Ishikawa (cell line): Measurements from ENCODE around the gene ALOX5AP.

ENCODE experiments used
- CEBPB ChIP-seq: IDR thresholded peaks from 2 replicates; pipeline ENCODE4 v1.6.1; 2012
- CREB1 ChIP-seq: IDR thresholded peaks from 2 replicates; pipeline ENCODE4 v1.6.1; 2012; ENCODE audit warnings: low read depth
- EGR1 ChIP-seq: IDR thresholded peaks from 2 replicates; pipeline ENCODE4 v1.6.1; 2012
- EP300 ChIP-seq: IDR thresholded peaks from 2 replicates; pipeline ENCODE4 v1.6.1; 2012; ENCODE audit warnings: borderline replicate concordance
- FOXM1 ChIP-seq: IDR thresholded peaks from 2 replicates; pipeline ENCODE4 v1.6.1; 2012; ENCODE audit warnings: low read depth, borderline replicate concordance
- NFIC ChIP-seq: IDR thresholded peaks from 2 replicates; pipeline ENCODE4 v1.6.1; 2012
- RAD21 ChIP-seq: IDR thresholded peaks from 2 replicates; pipeline ENCODE4 v1.6.1; 2012; ENCODE audit warnings: low read depth
- REST ChIP-seq: IDR thresholded peaks from 2 replicates; pipeline ENCODE4 v1.6.1; 2012; ENCODE audit warnings: low read depth, mild to moderate bottlenecking
- TAF1 ChIP-seq: IDR thresholded peaks from 2 replicates; pipeline ENCODE4 v1.6.1; 2012; ENCODE audit warnings: low read depth, mild to moderate bottlenecking
- TCF12 ChIP-seq: IDR thresholded peaks from 2 replicates; pipeline ENCODE4 v1.6.1; 2012; ENCODE audit warnings: low read depth
- TEAD4 ChIP-seq: IDR thresholded peaks from 2 replicates; pipeline ENCODE4 v1.6.1; 2012
- YY1 ChIP-seq: IDR thresholded peaks from 2 replicates; pipeline ENCODE4 v1.6.1; 2012; ENCODE audit warnings: low read depth
- ZBTB7A ChIP-seq: IDR thresholded peaks from 2 replicates; pipeline ENCODE4 v1.6.1; 2012; ENCODE audit warnings: low read depth
- TF ChIP-seq, protein P1 (sequence below): IDR thresholded peaks from 2 replicates; pipeline ENCODE4 v1.6.1; 2012
- TF ChIP-seq, protein P2 (sequence below): IDR thresholded peaks from 2 replicates; pipeline ENCODE4 v1.6.1; 2012

The ALOX5AP gene

GRCh38 chr13:30803749-30804148, 68.4 kb downstream of the ALOX5AP start:
- TF ChIP-seq CREB1 (no peak), ZBTB7A (no peak), CEBPB (no peak), TCF12 (no peak), TAF1 (no peak), NFIC (no peak), RAD21 (no peak), TEAD4 (no peak), EP300 (no peak), FOXM1 (no peak), REST (no peak), EGR1 (no peak), YY1 (no peak)
- TF ChIP-seq, protein P1, sequence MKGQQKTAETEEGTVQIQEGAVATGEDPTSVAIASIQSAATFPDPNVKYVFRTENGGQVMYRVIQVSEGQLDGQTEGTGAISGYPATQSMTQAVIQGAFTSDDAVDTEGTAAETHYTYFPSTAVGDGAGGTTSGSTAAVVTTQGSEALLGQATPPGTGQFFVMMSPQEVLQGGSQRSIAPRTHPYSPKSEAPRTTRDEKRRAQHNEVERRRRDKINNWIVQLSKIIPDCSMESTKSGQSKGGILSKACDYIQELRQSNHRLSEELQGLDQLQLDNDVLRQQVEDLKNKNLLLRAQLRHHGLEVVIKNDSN, result no peak
- TF ChIP-seq, protein P2, sequence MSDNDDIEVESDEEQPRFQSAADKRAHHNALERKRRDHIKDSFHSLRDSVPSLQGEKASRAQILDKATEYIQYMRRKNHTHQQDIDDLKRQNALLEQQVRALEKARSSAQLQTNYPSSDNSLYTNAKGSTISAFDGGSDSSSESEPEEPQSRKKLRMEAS, result no peak

DNA sequence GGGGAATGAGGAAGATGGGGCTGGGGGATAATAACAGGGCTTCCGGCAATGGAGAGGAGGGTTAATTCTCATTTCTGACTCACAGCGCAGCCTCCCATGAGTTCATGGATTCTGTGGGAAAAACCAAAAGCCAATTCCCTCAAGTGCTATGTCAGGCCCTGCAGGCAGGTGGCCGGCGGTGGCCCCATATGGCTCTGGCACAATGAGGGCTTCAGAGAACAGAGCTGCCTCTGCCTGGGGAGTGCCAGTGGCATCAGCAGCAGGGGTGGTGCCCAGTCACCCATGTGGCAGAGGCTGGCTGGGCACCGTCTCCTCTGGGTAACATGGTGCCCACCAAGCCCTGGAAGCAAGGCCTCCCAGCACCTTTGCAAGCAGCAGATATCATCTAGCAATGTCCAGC, 69.1 kb downstream of the ALOX5AP start:
- TF ChIP-seq EP300 (no peak), REST (no peak), TEAD4 (no peak), FOXM1 (no peak)
- TF ChIP-seq, protein P2, result no peak

DNA sequence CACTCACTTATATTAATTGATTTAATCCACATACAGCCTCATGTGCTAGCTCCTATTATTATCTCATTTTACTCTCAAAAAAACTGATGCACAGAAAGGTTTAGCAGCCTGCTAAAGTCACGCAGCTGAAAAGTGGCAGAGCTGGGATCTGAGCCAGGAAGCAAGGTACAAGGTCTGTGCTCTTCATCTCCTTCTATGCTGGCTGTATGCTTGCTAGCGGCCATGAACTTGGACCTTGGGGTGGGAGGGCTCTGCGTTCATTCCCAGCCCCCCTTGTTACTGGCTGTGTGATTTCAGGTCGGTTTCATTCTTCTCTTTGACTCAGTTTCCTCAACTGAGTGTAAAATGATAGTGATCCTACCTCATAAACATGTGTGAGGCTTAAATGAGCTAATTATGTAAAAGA, 69.8 kb downstream of the ALOX5AP start:
- no peak for TF ChIP-seq FOXM1
- no peak for TF ChIP-seq EP300
- no peak for TF ChIP-seq CEBPB
- no peak for TF ChIP-seq EGR1

DNA sequence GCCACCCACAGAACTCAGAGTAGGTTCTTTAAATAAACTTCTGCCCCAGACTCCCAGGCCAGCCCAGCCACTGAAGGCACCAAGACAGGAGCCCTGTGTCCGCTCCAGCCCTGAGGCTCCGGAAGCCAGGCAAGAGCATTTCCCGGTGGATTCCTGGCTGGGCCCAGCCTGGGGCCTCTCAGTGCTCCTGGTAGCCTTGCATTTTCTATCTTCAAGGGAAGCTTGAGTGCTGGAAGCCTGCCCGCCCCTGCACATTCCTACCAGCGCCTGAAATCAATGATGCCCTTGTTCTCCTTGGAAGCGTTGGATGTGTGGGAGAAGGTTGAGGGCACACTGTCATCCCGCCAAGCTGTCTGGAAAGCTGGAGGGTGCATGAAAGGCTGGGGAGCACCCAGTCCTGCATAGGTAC, 70.3 kb downstream of the ALOX5AP start:
- TF ChIP-seq REST (no peak), CREB1 (no peak), FOXM1 (no peak), TCF12 (no peak), CEBPB (no peak), TAF1 (no peak), EP300 (no peak), EGR1 (no peak), YY1 (no peak), TEAD4 (no peak), NFIC (no peak), ZBTB7A (no peak), RAD21 (no peak)
- TF ChIP-seq, protein P1, result no peak
- TF ChIP-seq, protein P2, result no peak

DNA sequence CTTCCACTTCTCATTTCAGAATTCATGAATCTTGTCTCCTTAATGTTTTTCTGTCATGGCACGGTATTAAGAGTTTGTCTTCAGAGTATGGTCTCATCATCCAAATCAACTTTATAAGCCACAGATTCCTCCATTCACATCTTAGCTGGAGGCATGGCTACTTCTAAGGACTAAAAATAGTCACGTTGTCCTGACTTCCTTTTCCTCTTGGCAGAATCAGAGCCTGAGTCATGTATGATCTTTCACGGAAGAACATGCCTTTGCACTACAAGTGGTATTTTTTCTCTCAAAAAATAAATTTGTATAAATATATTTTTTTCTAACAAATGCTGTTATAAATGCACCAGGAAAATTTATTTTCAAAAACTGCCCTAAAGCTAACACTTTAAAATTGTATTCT, 71.4 kb downstream of the ALOX5AP start:
- no peak for TF ChIP-seq EGR1
- no peak for TF ChIP-seq EP300
- no peak for TF ChIP-seq CEBPB
- TF ChIP-seq REST, result no peak
- TF ChIP-seq FOXM1, result no peak
- TF ChIP-seq NFIC, result no peak
- TF ChIP-seq, protein P1, result no peak
- TF ChIP-seq ZBTB7A, result no peak
- TF ChIP-seq TEAD4, result no peak
